Neural cell (in vitro differentiated cells): Measurements from ENCODE around the gene SURF4. TPM values are rescaled to one million over a fixed set of nuclear protein-coding genes. Genes with fewer than 3 reads are reported as not detected.

Source experiments
- H2AFZ ChIP-seq: fragments of 200-600, 300-800 bp; sonication (generic), shearing (Covaris generic); 2 replicates; pipeline ENCODE4 v1.6.0; 2014; ENCODE audit warnings: low read depth, mild to moderate bottlenecking, antibody characterized with exemption, low read length, moderate library complexity
- H3F3A ChIP-seq: fragments of 200-600 bp; shearing (Covaris generic); 2 replicates; pipeline ENCODE4 v1.6.1; 2016; ENCODE audit warnings: mild to moderate bottlenecking, moderate library complexity, mixed read lengths, antibody characterized with exemption, low read length; ENCODE audit not compliant: insufficient read depth, poor library complexity, severe bottlenecking
- H3K27ac ChIP-seq: fragments of 200-600, 300-800 bp; sonication (generic), shearing (Covaris generic); 2 replicates; pipeline ENCODE4 v1.5.1; 2014; ENCODE audit warnings: mild to moderate bottlenecking, low read length, moderate library complexity
- H3K27me3 ChIP-seq: fragments of 300-800, 200-600 bp; sonication (generic), shearing (Covaris generic); 2 replicates; pipeline ENCODE4 v1.6.0; 2014; ENCODE audit warnings: mild to moderate bottlenecking, low read depth, low read length, moderate library complexity; ENCODE audit not compliant: insufficient read depth
- H3K36me3 ChIP-seq: fragments of 300-800, 200-600 bp; sonication (generic), shearing (Covaris generic); 2 replicates; pipeline ENCODE4 v1.5.1; 2014; ENCODE audit warnings: mild to moderate bottlenecking, antibody characterized with exemption, low read length, moderate library complexity; ENCODE audit not compliant: insufficient read depth
- H3K4me2 ChIP-seq: fragments of 300-800, 200-600 bp; sonication (generic), shearing (Covaris generic); 2 replicates; pipeline ENCODE4 v1.6.0; 2014; ENCODE audit warnings: mild to moderate bottlenecking, low read length
- H3K4me3 ChIP-seq: fragments of 300-800, 200-600 bp; sonication (generic), shearing (Covaris generic); 2 replicates; pipeline ENCODE4 v1.5.1; 2014; ENCODE audit warnings: mild to moderate bottlenecking, low read length, moderate library complexity
- H3K79me2 ChIP-seq: fragments of 200-600 bp; shearing (Covaris generic); replicated peaks from 2 replicates; pipeline ENCODE4 v1.6.0; 2014; ENCODE audit warnings: mild to moderate bottlenecking, low read length, moderate library complexity; ENCODE audit not compliant: insufficient read depth
- H3K9ac ChIP-seq: fragments of 300-800, 200-600 bp; sonication (generic), shearing (Covaris generic); 2 replicates; pipeline ENCODE4 v1.6.1; 2016; ENCODE audit warnings: mild to moderate bottlenecking, low read length, mixed read lengths
- H3K9me2 ChIP-seq: fragments of 200-600 bp; shearing (Covaris generic); 2 replicates; pipeline ENCODE4 v1.6.1; 2016; ENCODE audit warnings: mild to moderate bottlenecking, low read length, mixed read lengths; ENCODE audit not compliant: insufficient read depth
- H3K9me3 ChIP-seq: fragments of 200-600, 300-800 bp; sonication (generic), shearing (Covaris generic); 2 replicates; pipeline ENCODE4 v1.6.1; 2016; ENCODE audit warnings: mild to moderate bottlenecking, mixed run types, low read length, moderate library complexity, mixed read lengths
- H4K20me1 ChIP-seq: fragments of 200-600 bp; shearing (Covaris generic); 2 replicates; pipeline ENCODE4 v1.6.1; 2016; ENCODE audit warnings: mild to moderate bottlenecking, mixed run types; ENCODE audit not compliant: insufficient read depth
- EP300 ChIP-seq: fragments of 450-650 bp; conservative IDR thresholded peaks from 2 replicates; pipeline ENCODE4 v1.6.1; 2014; ENCODE audit warnings: antibody characterized with exemption, mild to moderate bottlenecking, moderate library complexity; ENCODE audit not compliant: poor library complexity, severe bottlenecking
- EZH2 ChIP-seq: fragments of 200-600, 300-800 bp; shearing (Covaris generic), sonication (generic); IDR thresholded peaks from 2 replicates; pipeline ENCODE4 v1.6.1; 2014; ENCODE audit warnings: antibody characterized with exemption, low read length, borderline replicate concordance, mild to moderate bottlenecking; ENCODE audit not compliant: insufficient read depth, poor library complexity, severe bottlenecking
- MXI1 ChIP-seq: fragments of 450-650 bp; conservative IDR thresholded peaks from 2 replicates; pipeline ENCODE4 v1.6.1; 2014; ENCODE audit warnings: antibody characterized with exemption, mild to moderate bottlenecking; ENCODE audit not compliant: poor library complexity, severe bottlenecking
- POLR2AphosphoS5 ChIP-seq: IDR thresholded peaks from 2 replicates; pipeline ENCODE4 v1.6.1; 2012
- RAD21 ChIP-seq: fragments of 450-650 bp; conservative IDR thresholded peaks from 2 replicates; pipeline ENCODE4 v1.6.1; 2014; ENCODE audit warnings: antibody characterized with exemption, mild to moderate bottlenecking, moderate library complexity
- REST ChIP-seq: IDR thresholded peaks from 2 replicates; pipeline ENCODE4 v1.6.1; 2012; ENCODE audit warnings: borderline replicate concordance
- SMC3 ChIP-seq: fragments of 450-650 bp; conservative IDR thresholded peaks from 2 replicates; pipeline ENCODE4 v1.6.1; 2014; ENCODE audit warnings: antibody characterized with exemption, mild to moderate bottlenecking, moderate library complexity; ENCODE audit not compliant: poor library complexity
- TAF1 ChIP-seq: IDR thresholded peaks from 2 replicates; pipeline ENCODE4 v1.6.1; 2012; ENCODE audit warnings: low read depth
- polyA plus RNA-seq: library from polyadenylated mRNA; depleted of rRNA; stranded (reverse); fragments of >200 nt; gene quantifications from 2 replicates; pipeline ENCODE4 v1.2.3, GENCODE V29; 2014
- TF ChIP-seq, protein P1 (sequence below): fragments of 450-650 bp; IDR thresholded peaks from 2 replicates; pipeline ENCODE4 v1.5.1; 2014; ENCODE audit warnings: antibody characterized with exemption, mild to moderate bottlenecking, moderate library complexity; ENCODE audit not compliant: poor library complexity, severe bottlenecking

Gene SURF4
- polyA plus RNA-seq, 1 donor from 2014 or later = 78.3 TPM

GRCh38 chr9:133369422-133369821 lies 6.4 kb downstream of the SURF4 start:
- Histone ChIP-seq H3K4me3 (no peak overlapping the region), H3K9ac (no peak overlapping the region), H3K9me2 (no peaks in the 10 kb centered on the region), H3F3A (no peaks in the 10 kb centered on the region), H3K27ac (no peak overlapping the region), H3K9me3 (no peaks in the 10 kb centered on the region), H3K27me3 (no peaks in the 10 kb centered on the region), H4K20me1 (no peaks in the 10 kb centered on the region), H2AFZ (no peak overlapping the region), H3K4me2 (no peak overlapping the region), H3K79me2 (peaks cover 39% of the 10 kb centered on the region), H3K36me3 (no peaks in the 10 kb centered on the region)
- TF ChIP-seq EZH2 = no peak
- TF ChIP-seq SMC3 = no peak
- TF ChIP-seq RAD21 = no peak
- TF ChIP-seq, protein P1, sequence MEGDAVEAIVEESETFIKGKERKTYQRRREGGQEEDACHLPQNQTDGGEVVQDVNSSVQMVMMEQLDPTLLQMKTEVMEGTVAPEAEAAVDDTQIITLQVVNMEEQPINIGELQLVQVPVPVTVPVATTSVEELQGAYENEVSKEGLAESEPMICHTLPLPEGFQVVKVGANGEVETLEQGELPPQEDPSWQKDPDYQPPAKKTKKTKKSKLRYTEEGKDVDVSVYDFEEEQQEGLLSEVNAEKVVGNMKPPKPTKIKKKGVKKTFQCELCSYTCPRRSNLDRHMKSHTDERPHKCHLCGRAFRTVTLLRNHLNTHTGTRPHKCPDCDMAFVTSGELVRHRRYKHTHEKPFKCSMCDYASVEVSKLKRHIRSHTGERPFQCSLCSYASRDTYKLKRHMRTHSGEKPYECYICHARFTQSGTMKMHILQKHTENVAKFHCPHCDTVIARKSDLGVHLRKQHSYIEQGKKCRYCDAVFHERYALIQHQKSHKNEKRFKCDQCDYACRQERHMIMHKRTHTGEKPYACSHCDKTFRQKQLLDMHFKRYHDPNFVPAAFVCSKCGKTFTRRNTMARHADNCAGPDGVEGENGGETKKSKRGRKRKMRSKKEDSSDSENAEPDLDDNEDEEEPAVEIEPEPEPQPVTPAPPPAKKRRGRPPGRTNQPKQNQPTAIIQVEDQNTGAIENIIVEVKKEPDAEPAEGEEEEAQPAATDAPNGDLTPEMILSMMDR = no peak
- no peak for TF ChIP-seq TAF1
- no peak for TF ChIP-seq REST
- no peak for TF ChIP-seq POLR2AphosphoS5
- no peak for TF ChIP-seq EP300
- TF ChIP-seq MXI1 = no peak

DNA sequence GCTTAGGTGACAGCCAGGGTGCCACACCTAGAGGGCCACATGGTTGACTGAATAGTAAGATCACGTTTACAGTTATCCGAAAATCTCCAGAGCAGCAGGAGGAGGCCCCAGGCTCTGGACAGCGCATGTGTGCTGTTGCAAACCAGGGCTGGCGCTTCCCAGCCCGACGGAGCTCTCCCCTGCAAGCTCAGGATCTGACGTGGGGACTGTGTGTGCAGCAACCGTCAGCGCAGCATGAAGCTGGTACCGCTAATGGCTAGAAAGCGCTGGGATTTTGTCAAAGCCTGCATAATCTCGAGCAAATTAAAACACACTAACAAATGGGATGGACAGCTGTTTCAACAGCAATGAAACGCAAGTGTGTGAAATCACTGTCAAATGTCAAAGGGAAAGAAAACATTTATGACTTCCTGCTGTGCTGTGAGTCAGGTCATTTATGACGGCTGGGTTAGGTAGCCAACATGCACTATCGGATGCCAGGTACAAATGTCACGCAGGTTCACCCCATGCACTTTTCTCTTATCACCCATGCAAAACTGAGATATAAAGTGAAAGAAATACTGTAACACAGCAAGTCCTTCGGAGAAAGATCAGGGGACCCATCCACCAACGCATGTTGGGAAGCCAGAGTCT lies 7.5 kb downstream of the SURF4 start:
- peak overlapping the region; percentile 16 for H3K9ac ChIP-seq
- H3K9me3 ChIP-seq = no peaks in the 10 kb centered on the region
- peaks cover 33% of the 10 kb centered on the region for H3K79me2 ChIP-seq
- peak overlapping the region; percentile 38 for H3K4me3 ChIP-seq
- H3K36me3 ChIP-seq = no peaks in the 10 kb centered on the region
- no peaks in the 10 kb centered on the region for H3K9me2 ChIP-seq
- no peak overlapping the region for H2AFZ ChIP-seq
- H4K20me1 ChIP-seq = no peaks in the 10 kb centered on the region
- TF ChIP-seq TAF1 (no peak), RAD21 (no peak), EP300 (peak; percentile 63), POLR2AphosphoS5 (peak; percentile 60), EZH2 (no peak), MXI1 (peak; percentile 18), REST (no peak)
- TF ChIP-seq, protein P1 = no peak
- H3K27ac ChIP-seq = no peak overlapping the region
- H3F3A ChIP-seq = no peaks in the 10 kb centered on the region
- no peaks in the 10 kb centered on the region for H3K27me3 ChIP-seq
- no peak overlapping the region for H3K4me2 ChIP-seq
